DOHH2 (cell line): ENCODE results near the gene METTL22.

Experiments used
- H3F3A ChIP-seq: fragments of 200-600 bp; sonication (generic), shearing (Covaris generic); 2 replicates; pipeline ENCODE4 v1.6.0; 2016; ENCODE audit warnings: antibody characterized with exemption, mild to moderate bottlenecking; ENCODE audit not compliant: control insufficient read depth, insufficient read depth
- H3K27ac ChIP-seq: fragments of 200-600 bp; sonication (generic); 2 replicates; pipeline ENCODE4 v1.5.1; 2014; ENCODE audit warnings: low read depth, mild to moderate bottlenecking, low read length, moderate library complexity
- H3K27me3 ChIP-seq: fragments of 200-600 bp; sonication (generic); 2 replicates; pipeline ENCODE4 v1.6.1; 2014; ENCODE audit warnings: mild to moderate bottlenecking, low read length, mixed read lengths; ENCODE audit not compliant: control insufficient read depth
- H3K36me3 ChIP-seq: fragments of 200-600 bp; sonication (generic); 2 replicates; pipeline ENCODE4 v1.6.1; 2014; ENCODE audit warnings: mild to moderate bottlenecking, low read length, moderate library complexity, mixed read lengths; ENCODE audit not compliant: control insufficient read depth
- H3K4me1 ChIP-seq: fragments of 200-600 bp; sonication (generic); 2 replicates; pipeline ENCODE4 v1.6.1; 2014; ENCODE audit warnings: mild to moderate bottlenecking, low read length, mixed read lengths; ENCODE audit not compliant: control insufficient read depth
- H3K4me2 ChIP-seq: fragments of 200-600 bp; sonication (generic); 2 replicates; pipeline ENCODE4 v1.6.0; 2014; ENCODE audit warnings: mild to moderate bottlenecking, low read length, moderate library complexity
- H3K4me3 ChIP-seq: fragments of 200-600 bp; sonication (generic); 2 replicates; pipeline ENCODE4 v1.5.1; 2014; ENCODE audit warnings: mild to moderate bottlenecking, low read length, mixed read lengths
- H3K79me2 ChIP-seq: fragments of 200-600 bp; sonication (generic); 2 replicates; pipeline ENCODE4 v1.6.1; 2014; ENCODE audit warnings: mild to moderate bottlenecking, low read length, mixed read lengths; ENCODE audit not compliant: control insufficient read depth
- H3K9me2 ChIP-seq: fragments of 200-600 bp; sonication (generic); replicated peaks from 2 replicates; pipeline ENCODE4 v1.6.1; 2014; ENCODE audit warnings: mild to moderate bottlenecking, low read length, mixed read lengths; ENCODE audit not compliant: control insufficient read depth
- H3K9me3 ChIP-seq: fragments of 200-600 bp; sonication (generic); 2 replicates; pipeline ENCODE4 v1.6.1; 2014; ENCODE audit warnings: antibody characterized with exemption, low read length, mixed read lengths; ENCODE audit not compliant: control insufficient read depth, insufficient read depth
- H4K20me1 ChIP-seq: fragments of 200-600 bp; sonication (generic); 2 replicates; pipeline ENCODE4 v1.6.0; 2014; ENCODE audit warnings: low read depth, mild to moderate bottlenecking, antibody characterized with exemption, low read length, moderate library complexity; ENCODE audit not compliant: control insufficient read depth, insufficient read depth
- CTCF ChIP-seq: fragments of 200-600 bp; sonication (generic); IDR thresholded peaks from one replicate; pipeline ENCODE4 v1.5.1; 2014; ENCODE audit warnings: antibody characterized with exemption, mild to moderate bottlenecking, low read depth, low read length; ENCODE audit not compliant: poor library complexity, severe bottlenecking
- EZH2phosphoT487 ChIP-seq: fragments of 200-600 bp; sonication (generic); IDR thresholded peaks from 2 replicates; pipeline ENCODE4 v1.6.1; 2017; ENCODE audit warnings: borderline replicate concordance, mild to moderate bottlenecking, antibody characterized with exemption, low read length, moderate library complexity, mixed read lengths

Gene METTL22

GRCh38 chr16:8575399-8575798, 46.1 kb upstream of the METTL22 start:
- no peaks in the 10 kb centered on the region for H3F3A ChIP-seq
- no peaks in the 10 kb centered on the region for H3K9me3 ChIP-seq
- H3K4me2 ChIP-seq: no peak overlapping the region
- no peaks in the 10 kb centered on the region for H3K36me3 ChIP-seq
- H4K20me1 ChIP-seq: no peaks in the 10 kb centered on the region
- H3K27ac ChIP-seq: no peak overlapping the region
- H3K4me3 ChIP-seq: no peak overlapping the region
- no peaks in the 10 kb centered on the region for H3K9me2 ChIP-seq
- peaks cover 3% of the 10 kb centered on the region; the same call in 1 of the 2 replicates for H3K27me3 ChIP-seq
- no peaks in the 10 kb centered on the region for H3K4me1 ChIP-seq
- H3K79me2 ChIP-seq: no peaks in the 10 kb centered on the region
- TF ChIP-seq CTCF: no peak
- TF ChIP-seq EZH2phosphoT487: no peak

GRCh38 chr16:8576141-8577004, 45.1 kb upstream of the METTL22 start:
- Histone ChIP-seq H3K9me3 (no peaks in the 10 kb centered on the region), H3K4me1 (no peaks in the 10 kb centered on the region), H3K79me2 (no peaks in the 10 kb centered on the region), H3F3A (no peaks in the 10 kb centered on the region), H3K36me3 (no peaks in the 10 kb centered on the region), H3K4me3 (no peak overlapping the region), H3K4me2 (no peak overlapping the region), H3K27me3 (peaks cover 3% of the 10 kb centered on the region; the same call in 1 of the 2 replicates), H3K27ac (no peak overlapping the region), H3K9me2 (no peaks in the 10 kb centered on the region), H4K20me1 (no peaks in the 10 kb centered on the region)
- TF ChIP-seq EZH2phosphoT487 (no peak), CTCF (no peak)

GRCh38 chr16:8577678-8578304, 43.7 kb upstream of the METTL22 start:
- Histone ChIP-seq H3F3A (no peaks in the 10 kb centered on the region), H4K20me1 (no peaks in the 10 kb centered on the region), H3K9me2 (no peaks in the 10 kb centered on the region), H3K4me3 (no peak overlapping the region), H3K4me1 (no peaks in the 10 kb centered on the region), H3K36me3 (no peaks in the 10 kb centered on the region), H3K79me2 (no peaks in the 10 kb centered on the region), H3K9me3 (no peaks in the 10 kb centered on the region), H3K27me3 (peaks cover 7% of the 10 kb centered on the region; the same call in 1 of the 2 replicates), H3K4me2 (no peak overlapping the region), H3K27ac (no peak overlapping the region)
- TF ChIP-seq CTCF (no peak), EZH2phosphoT487 (no peak)
